Activated CD8-positive, alpha-beta memory T cell treated with anti-CD3 and anti-CD28 coated beads for 24 hours (primary cell): Measurements from ENCODE around the gene ZNRF1.
"Not testable (repeated sequence)": the region's sequence is repeated elsewhere in the genome, so short reads cannot be mapped to it uniquely, and the experiment has no call there.

Source experiments
- DNase-seq: peaks from one replicate; pipeline ENCODE4 v3.0.0-alpha.2; 2020

Gene ZNRF1

GRCh38 chr16:75002474-75002873 lies 3.6 kb downstream of the ZNRF1 start:
- no peak for DNase-seq

GRCh38 chr16:75003931-75004330 lies 5.1 kb downstream of the ZNRF1 start:
- no peak for DNase-seq

GRCh38 chr16:75004460-75004859 lies 5.6 kb downstream of the ZNRF1 start:
- no peak for DNase-seq

GRCh38 chr16:75005697-75006096 lies 6.9 kb downstream of the ZNRF1 start:
- DNase-seq: no peak

GRCh38 chr16:75007443-75007842 lies 8.6 kb downstream of the ZNRF1 start:
- DNase-seq: no peak

GRCh38 chr16:75010427-75010826 lies 11.6 kb downstream of the ZNRF1 start:
- DNase-seq: no peak

- peak; percentile 70 for DNase-seq
These were observed 12.9 kb downstream of the ZNRF1 start for GRCh38 chr16:75011634-75012307.

- no peak for DNase-seq
These were observed 13.7 kb downstream of the ZNRF1 start for GRCh38 chr16:75012380-75013081.

GRCh38 chr16:75013123-75013522 lies 14.3 kb downstream of the ZNRF1 start:
- not testable (repeated sequence) for DNase-seq

- DNase-seq: no peak
These were observed 15.5 kb downstream of the ZNRF1 start for GRCh38 chr16:75014318-75014717.

GRCh38 chr16:75016451-75017081 lies 17.7 kb downstream of the ZNRF1 start:
- not testable (repeated sequence) for DNase-seq

- DNase-seq: no peak
These were observed 19.1 kb downstream of the ZNRF1 start for GRCh38 chr16:75017670-75018525.

- no peak for DNase-seq
These were observed 20.2 kb downstream of the ZNRF1 start for GRCh38 chr16:75019007-75019406.

- no peak for DNase-seq
These were observed 20.8 kb downstream of the ZNRF1 start for GRCh38 chr16:75019586-75019985.

GRCh38 chr16:75021410-75021809 lies 22.6 kb downstream of the ZNRF1 start:
- no peak for DNase-seq

GRCh38 chr16:75022567-75022966 lies 23.7 kb downstream of the ZNRF1 start:
- no peak for DNase-seq

- DNase-seq: no peak
These were observed 24.2 kb downstream of the ZNRF1 start for GRCh38 chr16:75023009-75023408.

GRCh38 chr16:75024182-75024581 lies 25.4 kb downstream of the ZNRF1 start:
- DNase-seq: no peak

- DNase-seq: no peak
These were observed 25.8 kb downstream of the ZNRF1 start for GRCh38 chr16:75024594-75024993.

GRCh38 chr16:75025761-75026160 lies 26.9 kb downstream of the ZNRF1 start:
- DNase-seq: no peak

GRCh38 chr16:75026239-75026891 lies 27.5 kb downstream of the ZNRF1 start:
- DNase-seq: not testable (repeated sequence)

- DNase-seq: no peak
These were observed 28.1 kb downstream of the ZNRF1 start for GRCh38 chr16:75026892-75027391.
